Measurements from ENCODE around the gene CCDC187.
"Not testable (repeated sequence)": the region's sequence is repeated elsewhere in the genome, so short reads cannot be mapped to it uniquely, and the experiment has no call there.

The CCDC187 gene

GRCh38 chr9:136266641-136267040 lies 37.3 kb downstream of the CCDC187 start:
- not testable (repeated sequence) for DNase-seq (ENCODE audit: low read depth, low spot score)

- no peak for DNase-seq (ENCODE audit: low read depth, low spot score)
Observed at GRCh38 chr9:136265561-136266355, 38.1 kb downstream of the CCDC187 start.

GRCh38 chr9:136264441-136265405 lies 39.2 kb downstream of the CCDC187 start:
- DNase-seq (ENCODE audit: low read depth, low spot score), result no peak

GRCh38 chr9:136264031-136264430 lies 39.9 kb downstream of the CCDC187 start:
- DNase-seq (ENCODE audit: low read depth, low spot score), result no peak

- DNase-seq (ENCODE audit: low read depth, low spot score), result no peak
Observed at GRCh38 chr9:136262671-136263178, 41.2 kb downstream of the CCDC187 start.

GRCh38 chr9:136261686-136262430 lies 42.0 kb downstream of the CCDC187 start:
- DNase-seq (ENCODE audit: low read depth, low spot score), result no peak

- DNase-seq (ENCODE audit: low read depth, low spot score), result no peak
Observed at GRCh38 chr9:136260936-136261472, 42.9 kb downstream of the CCDC187 start.

GRCh38 chr9:136260521-136260920 lies 43.4 kb downstream of the CCDC187 start:
- DNase-seq (ENCODE audit: low read depth, low spot score), result no peak

- no peak for DNase-seq (ENCODE audit: low read depth, low spot score)
Observed at GRCh38 chr9:136259836-136260235, 44.1 kb downstream of the CCDC187 start.

GRCh38 chr9:136259517-136259813 lies 44.4 kb downstream of the CCDC187 start:
- DNase-seq (ENCODE audit: low read depth, low spot score), result no peak

- DNase-seq (ENCODE audit: low read depth, low spot score), result no peak
Observed at GRCh38 chr9:136258786-136259516, 44.9 kb downstream of the CCDC187 start.

- no peak for DNase-seq (ENCODE audit: low read depth, low spot score)
Observed at GRCh38 chr9:136258299-136258625, 45.6 kb downstream of the CCDC187 start.

GRCh38 chr9:136257381-136258298 lies 46.3 kb downstream of the CCDC187 start:
- DNase-seq (ENCODE audit: low read depth, low spot score), result no peak

- DNase-seq (ENCODE audit: low read depth, low spot score), result no peak
Observed at GRCh38 chr9:136255896-136256890, 47.7 kb downstream of the CCDC187 start.

GRCh38 chr9:136255166-136255538 lies 48.7 kb downstream of the CCDC187 start:
- peak; percentile 56 for DNase-seq (ENCODE audit: low read depth, low spot score)

GRCh38 chr9:136254381-136255165 lies 49.3 kb downstream of the CCDC187 start:
- DNase-seq (ENCODE audit: low read depth, low spot score), result no peak

GRCh38 chr9:136253246-136254130 lies 50.4 kb downstream of the CCDC187 start:
- DNase-seq (ENCODE audit: low read depth, low spot score), result no peak
